HTERT RPE-1 (cell line): ENCODE data around the gene FN1.
"Not testable (repeated sequence)": the region's sequence is repeated elsewhere in the genome, so short reads cannot be mapped to it uniquely, and the experiment has no call there.

Experiments used
- in situ Hi-C: fragments of 300-500 bp; cut with MboI; formaldehyde crosslinking; loops from 4 replicates; pipeline ENCODE4 v1.14.3; 2020; ENCODE audit warnings: low sequenced_read_pairs

FN1 gene

DNA sequence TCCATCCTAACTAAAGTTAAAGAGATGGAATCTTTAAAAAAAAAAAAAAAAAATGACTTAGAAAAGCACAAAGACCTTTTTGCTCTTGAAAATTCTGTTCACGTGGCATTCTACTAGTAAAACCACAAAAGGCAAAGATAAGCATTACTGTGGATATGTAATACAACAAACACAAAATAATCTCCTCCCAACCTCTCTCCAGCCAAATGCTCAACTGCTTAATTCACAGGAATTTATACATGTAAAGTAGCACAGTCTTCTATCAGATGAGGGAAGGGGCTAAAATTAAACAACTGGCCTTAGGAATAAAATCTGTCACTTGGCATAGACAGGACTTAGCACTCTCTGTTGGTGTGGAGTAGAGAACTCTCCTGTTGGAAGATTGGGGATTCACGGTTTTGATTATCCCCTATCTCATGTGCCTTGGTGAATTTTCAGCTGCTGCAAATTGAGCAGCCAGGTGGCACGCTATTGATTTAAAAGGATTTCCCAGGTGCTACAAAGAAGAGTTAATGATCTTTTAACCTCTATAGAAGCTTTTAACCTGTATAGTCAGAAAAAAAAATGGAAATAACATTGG lies 66.6 kb downstream of the FN1 start:
- in situ Hi-C loops: no loop called here

DNA sequence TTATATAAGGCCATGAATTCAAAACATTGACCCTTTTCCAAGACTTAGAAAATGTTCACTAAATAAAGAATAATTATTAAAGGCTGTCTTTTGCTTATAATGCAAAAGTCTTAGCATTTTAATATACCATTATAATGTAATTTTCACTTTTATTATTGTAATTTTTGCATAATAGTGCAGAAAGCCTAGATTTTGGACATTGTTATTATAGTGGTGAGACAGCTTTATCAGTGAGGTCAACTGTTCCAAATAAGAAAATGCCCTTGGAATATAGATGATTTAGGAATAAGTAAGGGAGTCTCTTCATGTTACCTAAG lies 67.4 kb downstream of the FN1 start:
- in situ Hi-C loops: no loop called here

DNA sequence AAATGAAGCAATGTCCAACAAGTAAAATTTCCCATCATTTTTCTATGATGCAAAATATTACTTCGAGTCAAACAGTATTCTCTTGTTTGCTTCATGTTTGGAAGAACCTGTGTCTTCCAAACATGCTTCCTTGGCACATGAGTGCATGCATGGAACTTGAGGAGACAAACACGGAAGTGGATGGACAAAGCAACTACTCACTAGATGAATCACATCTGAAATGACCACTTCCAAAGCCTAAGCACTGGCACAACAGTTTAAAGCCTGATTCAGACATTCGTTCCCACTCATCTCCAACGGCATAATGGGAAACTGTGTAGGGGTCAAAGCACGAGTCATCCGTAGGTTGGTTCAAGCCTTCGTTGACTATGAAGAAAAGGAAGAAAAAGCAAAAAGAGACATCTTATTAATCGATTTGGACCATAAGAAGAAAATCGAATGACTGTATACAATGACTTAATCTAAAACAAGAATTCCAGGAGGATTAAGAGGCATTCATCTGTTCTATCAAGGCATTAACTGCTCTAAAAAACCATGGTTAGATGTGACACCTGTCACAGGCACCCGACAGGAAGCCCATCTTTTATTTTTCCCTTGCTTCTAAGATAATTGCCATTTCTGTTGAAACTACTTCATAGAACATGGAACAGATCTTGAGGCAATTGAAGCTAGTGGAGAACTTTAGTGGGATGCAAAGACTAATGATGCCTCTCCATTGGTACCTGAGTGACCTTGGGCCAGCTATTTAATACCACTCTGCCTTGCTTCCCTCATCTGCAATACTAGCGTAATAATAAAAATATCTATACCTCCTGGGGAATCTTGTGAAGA lies 68.0 kb downstream of the FN1 start:
- in situ Hi-C loops: no loop called here

DNA sequence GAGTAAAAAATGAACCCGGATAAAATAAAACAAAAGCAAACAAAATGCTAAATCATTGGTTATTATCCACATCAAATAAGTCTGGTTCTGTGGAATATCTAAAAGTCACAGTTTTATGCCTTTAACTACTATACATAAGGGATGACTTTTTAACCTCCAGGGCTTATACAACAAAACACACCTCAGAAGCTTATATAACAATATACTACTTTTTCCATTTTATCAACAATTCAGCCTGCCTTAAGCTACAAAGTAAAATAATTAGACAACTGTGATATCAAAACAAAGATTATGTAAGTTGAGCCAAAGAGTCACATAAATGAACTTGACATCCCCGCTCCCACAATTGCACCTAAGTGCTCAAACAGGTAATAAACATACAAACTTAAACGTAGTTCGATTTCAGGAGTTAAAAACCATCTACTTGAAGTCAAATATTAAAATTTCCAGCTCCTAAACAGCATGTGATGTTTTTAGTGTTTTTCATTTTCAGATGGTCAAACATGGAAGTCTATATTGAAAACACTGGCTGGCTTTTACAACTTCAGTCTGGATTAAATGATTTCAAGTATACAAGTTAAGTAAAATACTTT lies 69.3 kb downstream of the FN1 start:
- in situ Hi-C loops: no loop called here

DNA sequence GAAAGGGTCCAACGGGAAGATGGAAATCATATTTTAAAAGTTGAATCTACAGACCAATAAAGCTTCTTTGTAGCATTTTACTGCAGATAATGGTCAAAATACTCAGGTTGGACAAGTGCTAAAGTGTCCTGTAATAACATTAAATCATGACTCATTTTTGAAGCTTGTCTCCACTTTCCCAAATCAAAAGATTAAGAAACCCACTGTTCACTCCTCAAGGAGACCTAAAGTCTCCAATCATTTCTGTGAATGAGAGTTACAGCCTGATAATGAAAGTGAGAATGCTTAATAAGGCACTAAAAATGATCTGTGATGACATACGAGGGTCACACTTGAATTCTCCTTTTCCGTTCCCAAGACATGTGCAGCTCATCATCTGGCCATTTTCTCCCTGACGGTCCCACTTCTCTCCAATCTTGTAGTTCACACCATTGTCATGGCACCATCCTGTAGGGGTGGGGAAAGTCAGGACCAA lies 70.6 kb downstream of the FN1 start:
- in situ Hi-C loops: no loop called here

DNA sequence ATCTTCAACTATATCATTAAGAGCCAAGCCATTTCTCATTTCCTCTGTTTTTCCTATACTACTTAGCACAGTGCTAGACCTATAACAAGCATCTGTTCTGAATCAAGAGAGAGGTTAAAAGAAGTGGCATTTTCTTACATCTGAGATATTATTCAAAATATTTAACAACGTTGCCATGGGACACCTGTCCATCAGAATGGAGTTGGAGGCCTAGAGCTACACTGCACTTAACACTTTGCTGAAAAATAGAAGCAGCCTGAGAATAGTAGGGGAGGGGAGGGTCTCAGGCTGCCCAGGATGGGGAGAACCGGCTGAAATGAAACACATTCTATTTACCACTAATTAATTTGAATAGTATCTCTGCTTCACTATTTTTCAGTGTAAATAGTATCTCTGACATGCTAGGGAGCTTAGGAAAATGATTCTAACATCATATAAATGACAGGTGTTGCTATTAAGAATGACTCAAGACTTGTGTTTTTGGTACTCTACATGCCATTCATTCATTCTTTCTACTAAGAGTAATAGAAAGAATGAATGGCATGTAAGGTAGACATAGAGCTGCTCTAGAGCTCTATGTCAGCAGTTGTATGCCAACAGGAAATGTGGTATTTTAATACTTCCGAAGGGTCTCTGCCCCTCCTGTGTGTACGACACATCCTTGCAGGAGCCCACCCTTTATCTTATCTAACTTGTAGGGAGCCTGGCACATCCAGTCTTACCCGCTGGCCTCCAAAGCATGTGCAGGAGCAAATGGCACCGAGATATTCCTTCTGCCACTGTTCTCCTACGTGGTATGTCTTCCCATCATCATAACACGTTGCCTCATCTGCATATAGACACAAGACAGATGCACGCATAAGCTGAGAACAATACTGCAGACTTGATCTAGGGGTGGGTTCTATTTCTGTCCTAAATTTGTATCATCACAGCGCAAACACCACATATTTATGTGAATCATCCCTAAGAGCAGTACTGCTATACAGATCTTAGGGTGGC lies 71.4 kb downstream of the FN1 start:
- in situ Hi-C loops: no loop called here

DNA sequence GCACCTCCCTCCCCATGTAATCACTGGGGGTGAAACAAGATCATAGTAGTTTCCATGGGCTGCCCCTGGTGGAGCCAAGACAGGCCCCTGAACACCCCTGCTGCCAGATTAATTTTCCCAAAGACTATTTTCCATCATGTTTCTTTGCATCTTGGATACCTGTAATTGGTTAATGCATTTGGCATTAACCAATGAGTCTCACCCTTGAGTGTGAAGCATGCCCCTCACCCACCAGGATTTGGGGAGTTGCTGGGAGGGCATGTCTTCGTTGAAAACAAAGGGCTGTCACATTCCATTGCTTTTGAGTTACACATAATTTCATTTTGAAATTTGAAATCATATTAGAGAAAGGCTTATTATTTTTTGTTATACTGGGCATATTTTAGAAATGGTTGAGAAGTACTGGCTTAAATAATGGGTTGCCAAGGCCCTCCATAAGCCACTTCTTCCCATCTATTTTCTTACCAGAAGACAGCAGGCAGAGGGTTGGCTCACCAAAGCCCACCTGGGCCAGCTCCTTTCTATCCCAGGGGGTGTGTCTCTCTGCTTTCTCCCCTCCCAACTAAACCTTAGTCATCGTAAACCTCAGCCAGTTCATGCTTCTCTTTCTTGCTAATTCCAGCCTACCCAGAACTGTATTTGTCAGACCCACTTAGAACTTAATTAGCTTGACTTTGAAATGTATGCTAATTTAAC lies 72.3 kb downstream of the FN1 start:
- in situ Hi-C loops: no loop called here

DNA sequence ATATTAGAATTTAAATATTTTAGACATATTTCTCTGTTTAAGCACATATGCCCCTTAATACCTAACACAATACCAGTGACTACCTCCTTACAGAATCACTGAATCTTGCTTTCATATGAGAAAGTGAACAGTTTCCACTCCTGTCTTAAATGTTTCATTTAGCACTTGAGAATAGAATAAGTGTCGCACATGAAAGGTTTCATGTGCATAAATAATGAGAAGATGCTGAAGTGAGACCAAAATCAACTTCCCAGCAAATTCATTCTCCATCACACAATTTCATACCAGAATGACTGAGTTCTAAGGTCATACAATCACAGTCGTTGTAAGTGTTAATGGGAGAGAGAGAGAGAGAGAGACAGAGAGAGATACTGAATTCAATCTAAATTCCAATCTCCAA lies 72.8 kb downstream of the FN1 start:
- in situ Hi-C loops: no loop called here

DNA sequence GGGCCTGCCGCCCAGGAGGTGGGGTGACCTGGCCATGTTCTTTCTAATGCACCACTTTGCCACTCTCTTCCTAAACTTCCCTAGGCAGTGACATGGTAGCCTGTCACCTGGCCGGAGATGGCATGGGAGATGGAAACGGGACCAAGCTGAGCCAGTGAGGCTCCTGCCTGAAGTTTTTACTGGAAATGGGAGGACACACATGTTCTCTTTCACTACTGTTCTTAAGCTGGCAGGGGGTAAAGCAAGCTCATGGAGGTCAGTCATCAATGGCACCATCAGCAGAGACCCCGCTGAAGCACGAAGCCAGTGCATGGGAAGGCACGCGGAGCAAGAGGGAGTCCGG lies 73.3 kb downstream of the FN1 start:
- in situ Hi-C loops: no loop called here

DNA sequence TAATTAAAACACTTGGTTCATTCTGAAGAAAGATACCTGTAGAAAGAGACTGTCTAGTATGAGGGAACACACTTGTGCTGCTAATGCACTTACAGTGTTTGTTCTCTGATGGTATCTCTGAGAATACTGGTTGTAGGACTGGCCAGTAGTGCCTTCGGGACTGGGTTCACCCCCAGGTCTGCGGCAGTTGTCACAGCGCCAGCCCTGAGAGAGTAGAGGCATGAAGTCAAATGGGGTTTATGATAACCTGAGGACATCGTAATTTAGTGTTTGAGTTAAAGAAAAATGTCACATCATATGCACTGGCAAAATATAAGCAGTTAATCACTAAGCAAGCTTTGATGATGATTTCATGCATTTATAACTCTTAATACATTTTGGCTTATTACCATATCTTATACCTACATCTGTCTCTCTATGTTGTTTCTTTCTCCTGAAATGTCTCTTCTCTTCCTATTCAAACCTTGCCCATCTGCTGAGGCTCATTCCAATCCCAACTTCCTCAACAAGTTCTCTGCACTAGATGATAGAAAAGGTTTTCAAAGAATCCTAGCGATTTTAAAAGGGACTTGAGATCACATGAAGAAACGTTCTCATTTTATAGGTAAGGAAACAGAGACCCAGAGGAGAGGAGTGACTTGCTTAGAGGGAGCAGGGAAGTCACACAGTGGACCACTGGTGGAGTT lies 73.8 kb downstream of the FN1 start:
- in situ Hi-C loops: no loop called here

DNA sequence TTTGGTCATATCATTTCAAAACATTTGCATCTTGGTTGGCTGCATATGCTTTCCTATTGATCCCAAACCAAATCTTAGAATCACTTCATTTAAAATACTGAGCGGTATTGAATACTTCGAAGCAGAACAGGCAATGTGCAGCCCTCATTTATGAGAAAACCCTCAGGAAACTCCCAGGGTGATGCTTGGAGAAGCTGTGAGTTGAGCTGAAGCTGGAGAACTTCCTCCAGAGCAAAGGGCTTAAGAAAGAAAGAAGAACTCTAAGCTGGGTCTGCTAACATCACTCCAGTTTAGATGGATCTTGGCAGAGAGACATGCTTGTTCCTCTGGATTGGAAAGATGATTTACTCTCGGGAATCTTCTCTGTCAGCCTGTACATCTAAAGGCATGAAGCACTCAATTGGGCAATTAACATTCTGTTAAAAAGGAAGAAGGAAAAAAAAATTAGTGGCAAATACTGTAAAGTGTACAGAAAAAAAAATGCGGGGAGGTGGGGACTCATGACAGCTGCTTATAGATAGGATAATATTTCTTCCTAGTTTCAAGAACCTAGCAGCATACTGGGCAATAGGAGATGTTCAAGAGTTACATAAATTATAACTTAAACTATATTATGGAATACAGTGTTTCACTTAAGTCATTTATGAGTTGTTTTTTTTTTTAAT lies 74.5 kb downstream of the FN1 start:
- in situ Hi-C loops: no loop called here

DNA sequence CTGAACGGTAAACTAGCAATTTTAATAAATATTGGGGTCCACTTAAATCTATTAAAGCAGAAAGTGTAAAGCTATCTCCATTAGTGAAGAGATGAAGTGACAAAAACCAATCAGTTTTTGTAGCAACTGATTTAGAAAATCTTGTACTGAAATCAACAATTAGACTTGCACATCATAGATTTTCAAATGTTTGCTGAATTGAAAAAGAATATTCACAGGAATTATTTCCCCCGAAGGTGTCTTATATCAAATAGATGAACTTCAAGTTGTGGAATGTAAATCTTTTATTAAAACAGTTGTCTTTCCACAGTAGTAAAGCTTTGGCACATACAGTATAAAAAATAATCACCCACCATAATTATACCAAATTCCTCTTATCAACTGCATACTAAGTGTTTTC lies 75.3 kb downstream of the FN1 start:
- in situ Hi-C loops: no loop called here

DNA sequence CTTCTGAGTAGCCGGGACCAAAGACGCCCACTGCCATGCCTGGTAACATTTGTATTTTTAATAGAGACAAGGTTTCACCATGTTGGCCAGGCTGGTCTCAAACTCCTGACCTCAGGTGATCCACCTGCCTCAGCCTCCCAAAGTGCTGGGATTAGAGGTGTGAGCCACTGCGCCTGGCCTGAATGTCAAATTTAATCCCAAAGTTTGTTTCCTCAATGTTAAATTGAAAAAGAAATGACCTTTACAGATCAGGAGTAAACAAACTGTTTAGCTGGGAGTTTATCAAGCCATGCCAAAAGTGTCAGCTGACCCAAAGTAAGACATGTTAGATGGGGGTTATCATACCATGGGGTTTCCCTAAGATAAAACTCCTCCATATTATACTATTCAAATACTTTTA lies 75.8 kb downstream of the FN1 start:
- in situ Hi-C loops: not testable (repeated sequence)

DNA sequence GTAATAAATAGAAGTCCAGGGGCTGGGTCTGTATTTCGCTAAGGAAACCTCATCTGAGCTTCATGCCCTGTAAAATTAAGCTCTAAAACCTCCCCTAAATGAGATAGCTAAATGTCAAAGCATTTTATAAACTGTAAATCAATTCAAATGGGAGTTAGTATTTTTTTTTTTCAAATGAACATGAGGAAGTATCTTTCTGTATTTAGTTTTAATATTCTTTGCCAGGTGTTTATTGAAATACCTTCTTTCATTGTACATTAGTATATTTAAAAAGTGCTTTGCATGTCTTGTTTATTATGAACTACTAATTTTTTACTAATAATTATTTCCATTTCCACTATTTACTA lies 76.3 kb downstream of the FN1 start:
- in situ Hi-C loops: no loop called here

DNA sequence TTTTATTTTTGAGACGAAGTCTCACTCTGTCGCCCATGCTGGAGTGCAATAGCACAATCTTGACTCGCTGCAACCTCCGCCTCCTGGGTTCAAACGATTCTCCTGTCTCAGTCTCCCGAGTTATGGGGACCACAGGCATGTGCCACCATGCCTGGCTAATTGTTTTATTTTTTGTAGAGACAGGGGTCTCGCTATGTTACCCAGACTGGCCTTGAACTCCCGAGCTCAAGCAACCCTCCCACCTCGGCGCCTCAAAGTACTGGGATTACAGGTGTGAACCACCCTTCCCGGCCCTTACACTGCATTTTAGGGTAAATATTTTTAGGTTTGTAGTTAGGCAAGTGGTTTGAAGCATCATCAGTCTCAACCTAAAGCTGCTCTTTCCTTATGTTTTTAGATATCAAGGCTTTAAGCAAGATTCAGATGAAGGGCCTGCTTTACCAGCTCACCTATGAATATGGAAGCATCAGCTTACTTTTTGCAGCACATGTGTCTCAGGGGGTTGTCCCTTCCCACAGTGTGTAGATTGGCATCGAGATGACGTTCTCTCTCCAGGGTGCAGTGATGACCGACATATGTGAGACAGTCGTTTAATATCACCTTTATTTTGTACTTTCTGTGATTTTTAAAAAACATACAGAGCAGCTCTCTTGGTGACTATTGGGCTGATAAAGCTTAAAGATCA lies 76.8 kb downstream of the FN1 start:
- in situ Hi-C loops: no loop called here

DNA sequence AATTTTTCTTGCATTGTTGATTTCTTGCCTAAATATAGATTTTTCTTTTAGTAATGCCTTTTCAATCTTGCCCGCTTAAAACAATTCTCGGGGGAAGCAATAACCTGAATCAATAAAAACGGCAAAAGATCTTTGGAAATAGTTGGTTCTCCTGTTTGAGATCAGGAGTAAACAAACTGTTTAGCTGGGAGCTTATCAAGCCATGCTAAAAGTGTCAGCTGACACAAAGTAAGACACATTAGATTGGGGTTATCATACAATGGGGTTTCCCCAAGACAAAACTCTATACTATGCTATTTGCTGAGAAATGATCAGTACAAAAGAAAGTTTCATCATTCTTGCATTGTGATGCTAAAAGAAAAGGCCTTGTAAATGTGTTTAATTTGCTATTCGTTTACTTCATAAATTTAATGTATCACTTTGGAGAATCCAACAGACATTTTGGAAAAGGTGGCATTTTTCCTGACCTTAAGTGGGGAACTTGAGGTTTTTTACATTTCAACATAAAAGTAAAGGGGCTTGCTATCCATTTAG lies 77.5 kb downstream of the FN1 start:
- in situ Hi-C loops: no loop called here

DNA sequence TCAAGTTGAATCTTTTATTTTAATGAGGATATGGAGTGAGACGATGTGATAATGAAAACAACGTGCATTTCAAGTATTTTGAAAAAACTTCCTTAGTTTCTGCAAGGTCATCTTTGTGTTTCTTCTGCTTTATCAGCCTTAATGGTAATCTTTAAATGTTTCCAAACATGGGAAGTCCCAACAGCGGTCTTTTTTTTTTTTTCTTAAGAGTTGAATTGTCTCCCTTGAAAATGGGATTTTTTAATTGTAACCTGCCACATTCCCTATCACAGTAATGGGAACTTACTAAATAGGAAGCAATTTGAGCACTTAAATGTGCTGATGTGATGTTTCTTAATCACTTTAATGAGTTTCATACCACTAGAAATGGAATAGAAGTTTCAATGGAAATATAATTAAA lies 78.2 kb downstream of the FN1 start:
- in situ Hi-C loops: no loop called here

DNA sequence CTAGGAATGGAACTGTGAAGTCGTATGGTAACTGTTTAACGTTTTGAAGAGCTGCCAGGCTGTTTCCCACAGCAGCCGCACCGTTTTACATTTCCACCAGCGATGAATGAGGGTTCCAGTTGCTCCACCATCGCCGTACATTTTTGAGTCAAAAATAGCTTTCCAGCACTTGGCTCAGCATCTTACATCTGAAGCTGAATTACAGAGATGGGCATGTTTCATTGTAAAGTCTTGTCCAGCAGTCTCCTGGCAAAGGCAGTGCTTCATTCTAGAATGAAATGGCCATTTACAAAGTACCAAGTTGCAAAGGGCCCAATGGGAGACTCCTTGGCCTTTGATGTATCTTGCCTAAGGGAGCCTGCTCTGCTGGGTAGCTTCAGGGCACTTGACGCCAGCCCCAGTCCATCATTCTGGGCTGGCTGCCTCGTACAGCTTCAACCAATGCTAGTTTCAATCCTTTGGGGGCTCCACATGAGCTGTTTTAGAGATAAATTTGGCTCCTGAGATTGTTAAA lies 78.9 kb downstream of the FN1 start:
- in situ Hi-C loops: no loop called here
